Thyroid gland (tissue), 4 donors: ENCODE data around the gene ULK2. TPM values are rescaled to one million over a fixed set of nuclear protein-coding genes. Genes with fewer than 3 reads are reported as not detected.

Experiments
- DNase-seq, 2 donors: peaks; one replicate each; pipeline ENCODE4 v3.0.0-alpha.2; 2019
- H3K27ac ChIP-seq, 3 donors: fragments of 200-600 bp; sonication (generic); 1 replicate in 2 of 3; 2 replicates in 1 of 3; pipeline ENCODE4 v1.5.1; 2016 to 2019; ENCODE audit warnings: mild to moderate bottlenecking in 1 of 3, moderate library complexity in 1 of 3
- H3K27me3 ChIP-seq: fragments of 200-600 bp; sonication (generic); one replicate; pipeline ENCODE4 v1.5.1; 2019
- H3K36me3 ChIP-seq, 2 donors: fragments of 200-600 bp; sonication (generic); one replicate each; pipeline ENCODE4 v1.5.1; 2016 to 2019
- H3K4me1 ChIP-seq, 2 donors: fragments of 200-600 bp; sonication (generic); one replicate each; pipeline ENCODE4 v1.5.1; 2017 to 2019
- H3K4me3 ChIP-seq, 3 donors: fragments of 200-600 bp; sonication (generic); replicated peaks in 1 of 3; 1 replicate in 2 of 3; 2 replicates in 1 of 3; pipeline ENCODE4 v1.5.1; 2016; ENCODE audit warnings: mild to moderate bottlenecking in 1 of 3
- H3K9me3 ChIP-seq: fragments of 200-600 bp; sonication (generic); one replicate; pipeline ENCODE4 v1.5.1; 2017
- CTCF ChIP-seq, 6 experiments: fragments of 200-600 bp in 3 of 6; fragments of 450-650 bp in 3 of 6; sonication (generic) in 3 of 6; IDR thresholded peaks; one replicate each; pipeline ENCODE4 v1.5.1; 2016 to 2019; ENCODE audit warnings: antibody characterized with exemption in 6 of 6, mild to moderate bottlenecking in 2 of 6, inconsistent platforms in 1 of 6, moderate library complexity in 1 of 6
- POLR2A ChIP-seq, 2 donors: fragments of 450-650 bp; IDR thresholded peaks; one replicate each; pipeline ENCODE4 v1.6.1; 2017; ENCODE audit warnings: antibody characterized with exemption in 2 of 2, mild to moderate bottlenecking in 2 of 2, moderate library complexity in 1 of 2
- WGBS, 2 donors: methylation state at CpG; one replicate each; pipeline ENCODE4 v1.1.5; 2017; 5-methylcytosine and 5-hydroxymethylcytosine counted together
- intact Hi-C: fragments of 100-400 bp; cut with DNase I; formaldehyde crosslinking; loops from one replicate; pipeline ENCODE4 v1.15.1; 2023
- total RNA-seq, 4 donors: library from RNA; depleted of rRNA; stranded (reverse); fragments of >200 nt; gene quantifications; one replicate each; pipeline ENCODE4 v1.2.3, GENCODE V29; 2016

Gene ULK2
- total RNA-seq, 4 donors from 2014 or later, result 15.8 to 22.6 (median 16.8) TPM

GRCh38 chr17:19880393-19880792, 12.7 kb upstream of the ULK2 start:
- H3K36me3 ChIP-seq, result no peaks in the 10 kb centered on the region
- intact Hi-C loops, result no loop called here
- no peaks in the 10 kb centered on the region for H3K4me1 ChIP-seq
- H3K9me3 ChIP-seq, result no peaks in the 10 kb centered on the region
- TF ChIP-seq POLR2A (IDR thresholded peaks at IDR 0.05) (no peak), CTCF (IDR thresholded peaks at IDR 0.05) (no peak)
- H3K27me3 ChIP-seq, result no peaks in the 10 kb centered on the region
- WGBS, 2 donors, result 90 to 91% methylated on average over 4 of the region's 4 CpGs
- no peak overlapping the region for H3K4me3 ChIP-seq
- H3K27ac ChIP-seq, result no peak overlapping the region
- no peak for DNase-seq

GRCh38 chr17:19877364-19877945, 9.7 kb upstream of the ULK2 start:
- Histone ChIP-seq H3K9me3 (no peaks in the 10 kb centered on the region), H3K4me1 (no peaks in the 10 kb centered on the region), H3K27me3 (no peaks in the 10 kb centered on the region), H3K36me3 (no peaks in the 10 kb centered on the region), H3K27ac (no peak overlapping the region), H3K4me3 (no peak overlapping the region)
- 51 to 54% methylated on average over 6 of the region's 6 CpGs for WGBS, 2 donors
- no peak for DNase-seq
- intact Hi-C loops, result no loop called here
- no peak for TF ChIP-seq POLR2A (IDR thresholded peaks at IDR 0.05)
- no peak for TF ChIP-seq CTCF (IDR thresholded peaks at IDR 0.05)

GRCh38 chr17:19876529-19877161, 8.9 kb upstream of the ULK2 start:
- no peak for TF ChIP-seq CTCF (IDR thresholded peaks at IDR 0.05)
- no peak for TF ChIP-seq POLR2A (IDR thresholded peaks at IDR 0.05)
- intact Hi-C loops, result no loop called here

GRCh38 chr17:19874256-19874655, 6.5 kb upstream of the ULK2 start:
- TF ChIP-seq POLR2A (IDR thresholded peaks at IDR 0.05), result no peak

More at GRCh38 chr17:19876529-19877161, 8.9 kb upstream of the ULK2 start:
- Histone ChIP-seq H3K4me3 (no peak overlapping the region), H3K4me1 (no peaks in the 10 kb centered on the region), H3K27me3 (no peaks in the 10 kb centered on the region), H3K36me3 (no peaks in the 10 kb centered on the region), H3K27ac (no peak overlapping the region), H3K9me3 (no peaks in the 10 kb centered on the region)
- WGBS, 2 donors, result 77 to 78% methylated on average over 13 of the region's 13 CpGs
- peak in 1 of 2 donors; percentile 10 for DNase-seq

GRCh38 chr17:19873346-19873745, 5.6 kb upstream of the ULK2 start:
- H3K4me1 ChIP-seq, result no peaks in the 10 kb centered on the region
- 84 to 93% methylated on average over 3 of the region's 3 CpGs for WGBS, 2 donors
- no peaks in the 10 kb centered on the region for H3K9me3 ChIP-seq
- DNase-seq, result no peak
- no peak overlapping the region for H3K27ac ChIP-seq
- no peaks in the 10 kb centered on the region for H3K27me3 ChIP-seq
- H3K4me3 ChIP-seq, result no peak overlapping the region
- intact Hi-C loops, result no loop called here
- TF ChIP-seq CTCF (IDR thresholded peaks at IDR 0.05) (no peak), POLR2A (IDR thresholded peaks at IDR 0.05) (no peak)
- H3K36me3 ChIP-seq, result no peaks in the 10 kb centered on the region

More at GRCh38 chr17:19874256-19874655, 6.5 kb upstream of the ULK2 start:
- 67 to 70% methylated on average over 10 of the region's 10 CpGs for WGBS, 2 donors
- Histone ChIP-seq H3K36me3 (no peaks in the 10 kb centered on the region), H3K27ac (no peak overlapping the region), H3K4me3 (no peak overlapping the region), H3K4me1 (no peaks in the 10 kb centered on the region), H3K27me3 (no peaks in the 10 kb centered on the region), H3K9me3 (no peaks in the 10 kb centered on the region)
- intact Hi-C loops, result no loop called here
- no peak for DNase-seq
